ENCODE results near the gene FAM222A.

FAM222A gene

GRCh38 chr12:109725321-109726105, 11.9 kb downstream of the FAM222A start:
- TF ChIP-seq EZH2phosphoT487 (conservative IDR thresholded peaks at IDR 0.05; ENCODE audit: low read length) (no peak), CTCF (IDR thresholded peaks at IDR 0.05; ENCODE audit: insufficient read depth, low read length, poor library complexity, severe bottlenecking) (no peak)
- Histone ChIP-seq H3K36me3 (ENCODE audit: low read length) (no peaks in the 10 kb centered on the region), H3K9me3 (ENCODE audit: insufficient read depth, low read length) (no peaks in the 10 kb centered on the region), H3K9ac (ENCODE audit: low read length) (no peak overlapping the region), H4K20me1 (ENCODE audit: low read depth, low read length) (no peaks in the 10 kb centered on the region), H3K9me2 (replicated peaks; ENCODE audit: insufficient read depth, low read length) (no peaks in the 10 kb centered on the region), H3K27me3 (ENCODE audit: low read length) (no peaks in the 10 kb centered on the region), H3K4me2 (ENCODE audit: low read depth, low read length, poor library complexity, severe bottlenecking) (no peak overlapping the region), H3F3A (ENCODE audit: insufficient read depth) (no peaks in the 10 kb centered on the region), H3K27ac (ENCODE audit: low read depth, low read length) (no peak overlapping the region), H3K79me2 (ENCODE audit: insufficient read depth, low read length) (no peaks in the 10 kb centered on the region), H2AFZ (ENCODE audit: low read depth, low read length, severe bottlenecking) (no peak overlapping the region), H3K4me3 (ENCODE audit: insufficient read depth, low read length, poor library complexity, severe bottlenecking) (no peak overlapping the region)

- H2AFZ ChIP-seq (ENCODE audit: low read depth, low read length, severe bottlenecking): no peak overlapping the region
- no peak overlapping the region for H3K27ac ChIP-seq (ENCODE audit: low read depth, low read length)
- TF ChIP-seq EZH2phosphoT487 (conservative IDR thresholded peaks at IDR 0.05; ENCODE audit: low read length) (no peak), CTCF (IDR thresholded peaks at IDR 0.05; ENCODE audit: insufficient read depth, low read length, poor library complexity, severe bottlenecking) (no peak)
These were observed 12.5 kb downstream of the FAM222A start for GRCh38 chr12:109726106-109726497.

GRCh38 chr12:109726511-109727038, 12.9 kb downstream of the FAM222A start:
- H3K9ac ChIP-seq (ENCODE audit: low read length): no peak overlapping the region
- no peaks in the 10 kb centered on the region for H3K79me2 ChIP-seq (ENCODE audit: insufficient read depth, low read length)
- H3K4me3 ChIP-seq (ENCODE audit: insufficient read depth, low read length, poor library complexity, severe bottlenecking): no peak overlapping the region
- no peak overlapping the region for H3K27ac ChIP-seq (ENCODE audit: low read depth, low read length)
- H3F3A ChIP-seq (ENCODE audit: insufficient read depth): no peaks in the 10 kb centered on the region
- H4K20me1 ChIP-seq (ENCODE audit: low read depth, low read length): no peaks in the 10 kb centered on the region
- H3K9me3 ChIP-seq (ENCODE audit: insufficient read depth, low read length): no peaks in the 10 kb centered on the region
- H3K4me2 ChIP-seq (ENCODE audit: low read depth, low read length, poor library complexity, severe bottlenecking): no peak overlapping the region
- H3K27me3 ChIP-seq (ENCODE audit: low read length): no peaks in the 10 kb centered on the region
- no peak overlapping the region for H2AFZ ChIP-seq (ENCODE audit: low read depth, low read length, severe bottlenecking)
- H3K9me2 ChIP-seq (replicated peaks; ENCODE audit: insufficient read depth, low read length): no peaks in the 10 kb centered on the region
- H3K36me3 ChIP-seq (ENCODE audit: low read length): no peaks in the 10 kb centered on the region
- TF ChIP-seq CTCF (IDR thresholded peaks at IDR 0.05; ENCODE audit: insufficient read depth, low read length, poor library complexity, severe bottlenecking) (no peak), EZH2phosphoT487 (conservative IDR thresholded peaks at IDR 0.05; ENCODE audit: low read length) (no peak)

More at GRCh38 chr12:109726106-109726497, 12.5 kb downstream of the FAM222A start:
- no peaks in the 10 kb centered on the region for H3K9me3 ChIP-seq (ENCODE audit: insufficient read depth, low read length)
- H3K4me2 ChIP-seq (ENCODE audit: low read depth, low read length, poor library complexity, severe bottlenecking): no peak overlapping the region
- no peaks in the 10 kb centered on the region for H3K36me3 ChIP-seq (ENCODE audit: low read length)
- H4K20me1 ChIP-seq (ENCODE audit: low read depth, low read length): no peaks in the 10 kb centered on the region
- no peaks in the 10 kb centered on the region for H3K27me3 ChIP-seq (ENCODE audit: low read length)
- H3F3A ChIP-seq (ENCODE audit: insufficient read depth): no peaks in the 10 kb centered on the region
- no peak overlapping the region for H3K4me3 ChIP-seq (ENCODE audit: insufficient read depth, low read length, poor library complexity, severe bottlenecking)
- H3K9me2 ChIP-seq (replicated peaks; ENCODE audit: insufficient read depth, low read length): no peaks in the 10 kb centered on the region
- no peaks in the 10 kb centered on the region for H3K79me2 ChIP-seq (ENCODE audit: insufficient read depth, low read length)
- no peak overlapping the region for H3K9ac ChIP-seq (ENCODE audit: low read length)

Data from SU-DHL-6 (cell line).